Transverse colon (tissue), 4 donors: ENCODE results near the gene OPALIN. TPM values are rescaled to one million over a fixed set of nuclear protein-coding genes. Genes with fewer than 3 reads are reported as not detected.

Experiments used
- DNase-seq: peaks from one replicate; pipeline ENCODE4 v3.0.0-alpha.2; 2019
- H3K27ac ChIP-seq, 4 donors: fragments of 200-600 bp; sonication (generic); 2 replicates each; pipeline ENCODE4 v1.5.1; 2016 to 2018; ENCODE audit warnings: inconsistent platforms in 4 of 4
- H3K27me3 ChIP-seq: fragments of 200-600 bp; sonication (generic); 2 replicates; pipeline ENCODE4 v1.5.1; 2017; ENCODE audit warnings: inconsistent platforms
- H3K36me3 ChIP-seq, 4 donors: fragments of 200-600 bp; sonication (generic); 2 replicates each; pipeline ENCODE4 v1.5.1; 2017 to 2019; ENCODE audit warnings: inconsistent platforms in 4 of 4
- H3K4me1 ChIP-seq, 4 donors: fragments of 200-600 bp; sonication (generic); 2 replicates each; pipeline ENCODE4 v1.5.1; 2017 to 2020; ENCODE audit warnings: inconsistent platforms in 4 of 4
- H3K4me3 ChIP-seq, 4 donors: fragments of 200-600 bp; sonication (generic); 1 replicate in 1 of 4; 2 replicates in 3 of 4; pipeline versions ENCODE4 v1.5.1 to v1.6.1; 2017 to 2019; ENCODE audit warnings: inconsistent platforms in 4 of 4
- H3K9me3 ChIP-seq, 2 donors: fragments of 200-600 bp; sonication (generic); 2 replicates each; pipeline ENCODE4 v1.5.1; 2017 to 2019; ENCODE audit warnings: inconsistent platforms in 2 of 2
- EP300 ChIP-seq: sonication (generic); formaldehyde crosslinking; IDR thresholded peaks from one replicate; pipeline ENCODE4 v1.6.1; 2017; ENCODE audit warnings: antibody characterized with exemption, low read depth
- POLR2A ChIP-seq: fragments of 450-650 bp; IDR thresholded peaks from one replicate; pipeline ENCODE4 v1.6.1; 2016; ENCODE audit warnings: antibody characterized with exemption, mild to moderate bottlenecking, moderate library complexity
- POLR2AphosphoS5 ChIP-seq, 3 donors: sonication (generic); formaldehyde crosslinking; IDR thresholded peaks; one replicate each; pipeline ENCODE4 v1.6.1; 2016; ENCODE audit warnings: antibody characterized with exemption in 3 of 3
- WGBS, 2 donors: methylation state at CpG; one replicate each; pipeline ENCODE4 v1.1.5; 2018; ENCODE audit warnings: low coverage in 1 of 2; 5-methylcytosine and 5-hydroxymethylcytosine counted together
- in situ Hi-C, 4 donors: fragments of 200-750 bp; cut with MboI; loops; one replicate each; pipeline versions ENCODE4 v1.15.0 to v1.15.1; 2017; ENCODE audit warnings: low sequenced_read_pairs in 3 of 4, low pct_ligation_motif_present in 1 of 4, low pct_unique_long_range_greater_than_20kb in 1 of 4
- intact Hi-C: fragments of 100-400 bp; cut with DNase I; formaldehyde crosslinking; loops from one replicate; pipeline ENCODE4 v1.15.1; 2023; ENCODE audit warnings: low total_unique reads
- total RNA-seq, 4 donors: library from RNA; depleted of rRNA; stranded (reverse); fragments of >200 nt; gene quantifications; one replicate each; pipeline ENCODE4 v1.1.0, GENCODE V29; 2016
- TF ChIP-seq, protein P1 (sequence below), 5 experiments: fragments of 200-600 bp in 3 of 5; fragments of 450-650 bp in 2 of 5; sonication (generic) in 3 of 5; IDR thresholded peaks; 1 replicate in 2 of 5; 2 replicates in 3 of 5; pipeline ENCODE4 v1.5.1; 2016 to 2017; ENCODE audit warnings: antibody characterized with exemption in 5 of 5, inconsistent platforms in 3 of 5, mild to moderate bottlenecking in 2 of 5, moderate library complexity in 1 of 5

The OPALIN gene
- total RNA-seq, 4 donors from 2014 or later, result not detected

- in situ Hi-C loops, result loop anchor here in 1 of 4 donors (25.0 kb wide), 1 partner anchor 134 kb away; the partner anchor contains the start of gene TLL2
- Histone ChIP-seq H3K27me3 (no peaks in the 10 kb centered on the region), H3K9me3 (no peaks in the 10 kb centered on the region), H3K4me1 (peaks cover 4 to 29% (median 14%) of the 10 kb centered on the region in 4 donors), H3K36me3 (no peaks in the 10 kb centered on the region), H3K4me3 (no peak overlapping the region), H3K27ac (peak overlapping the region in 3 of 4 donors; percentile 6 to 45 (median 27))
- TF ChIP-seq POLR2AphosphoS5 (IDR thresholded peaks at IDR 0.05) (no peak), EP300 (no peak), POLR2A (no peak)
- TF ChIP-seq, protein P1, sequence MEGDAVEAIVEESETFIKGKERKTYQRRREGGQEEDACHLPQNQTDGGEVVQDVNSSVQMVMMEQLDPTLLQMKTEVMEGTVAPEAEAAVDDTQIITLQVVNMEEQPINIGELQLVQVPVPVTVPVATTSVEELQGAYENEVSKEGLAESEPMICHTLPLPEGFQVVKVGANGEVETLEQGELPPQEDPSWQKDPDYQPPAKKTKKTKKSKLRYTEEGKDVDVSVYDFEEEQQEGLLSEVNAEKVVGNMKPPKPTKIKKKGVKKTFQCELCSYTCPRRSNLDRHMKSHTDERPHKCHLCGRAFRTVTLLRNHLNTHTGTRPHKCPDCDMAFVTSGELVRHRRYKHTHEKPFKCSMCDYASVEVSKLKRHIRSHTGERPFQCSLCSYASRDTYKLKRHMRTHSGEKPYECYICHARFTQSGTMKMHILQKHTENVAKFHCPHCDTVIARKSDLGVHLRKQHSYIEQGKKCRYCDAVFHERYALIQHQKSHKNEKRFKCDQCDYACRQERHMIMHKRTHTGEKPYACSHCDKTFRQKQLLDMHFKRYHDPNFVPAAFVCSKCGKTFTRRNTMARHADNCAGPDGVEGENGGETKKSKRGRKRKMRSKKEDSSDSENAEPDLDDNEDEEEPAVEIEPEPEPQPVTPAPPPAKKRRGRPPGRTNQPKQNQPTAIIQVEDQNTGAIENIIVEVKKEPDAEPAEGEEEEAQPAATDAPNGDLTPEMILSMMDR (IDR thresholded peaks at IDR 0.05), result no peak
- 82% methylated on average over 15 of the region's 15 CpGs; no CpG with 5 or more reads in 1 of the 2 donors for WGBS, 2 donors
- DNase-seq, result no peak
- intact Hi-C loops, result loop anchor here (10.0 kb wide), 1 partner anchor 456 kb away; the partner anchor contains the start of gene LCOR
Measured at GRCh38 chr10:96378741-96379140, 19.9 kb upstream of the OPALIN start.

DNA sequence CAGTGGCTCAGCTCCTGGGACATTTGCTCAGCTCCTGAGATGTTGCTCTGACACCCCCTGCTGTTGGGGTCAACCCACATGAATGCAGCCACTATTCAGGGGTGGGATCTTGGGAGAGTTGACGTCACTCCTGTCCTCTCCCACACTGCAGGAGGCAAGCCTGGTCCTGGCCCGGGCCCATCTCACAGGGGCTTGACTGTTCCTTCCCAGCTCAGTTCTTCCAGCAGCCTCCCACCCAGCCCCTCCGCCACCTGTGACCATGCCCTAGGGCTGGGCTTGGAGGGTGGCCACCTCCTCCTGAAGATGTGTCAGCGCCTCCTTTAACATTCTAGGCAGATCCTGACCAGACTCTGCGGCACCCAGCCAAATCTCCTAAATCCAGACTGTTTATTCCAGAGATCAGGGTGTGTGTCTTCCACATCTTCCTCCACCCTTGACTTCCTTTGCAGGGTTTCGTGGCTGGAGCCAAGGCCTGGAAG, 19.1 kb upstream of the OPALIN start:
- H3K27me3 ChIP-seq, result no peaks in the 10 kb centered on the region
- no peaks in the 10 kb centered on the region for H3K9me3 ChIP-seq
- H3K27ac ChIP-seq, result peak overlapping the region in 2 of 4 donors; percentile 6 to 45
- peaks cover 4 to 29% (median 14%) of the 10 kb centered on the region in 4 donors for H3K4me1 ChIP-seq
- H3K36me3 ChIP-seq, result no peaks in the 10 kb centered on the region
- intact Hi-C loops, result loop anchor here (10.0 kb wide), 1 partner anchor 457 kb away; the partner anchor contains the start of gene LCOR
- TF ChIP-seq, protein P1 (IDR thresholded peaks at IDR 0.05), result no peak
- TF ChIP-seq POLR2A (no peak), EP300 (peak; percentile 25), POLR2AphosphoS5 (IDR thresholded peaks at IDR 0.05) (peak; percentile 58 to 89 (median 84))
- no peak overlapping the region for H3K4me3 ChIP-seq
- in situ Hi-C loops, result loop anchor here in 1 of 4 donors (25.0 kb wide), 1 partner anchor 134 kb away; the partner anchor contains the start of gene TLL2
- WGBS, 2 donors, result 50 to 60% methylated on average over 1 to 6 of the region's 6 CpGs
- DNase-seq, result peak; percentile 64

DNA sequence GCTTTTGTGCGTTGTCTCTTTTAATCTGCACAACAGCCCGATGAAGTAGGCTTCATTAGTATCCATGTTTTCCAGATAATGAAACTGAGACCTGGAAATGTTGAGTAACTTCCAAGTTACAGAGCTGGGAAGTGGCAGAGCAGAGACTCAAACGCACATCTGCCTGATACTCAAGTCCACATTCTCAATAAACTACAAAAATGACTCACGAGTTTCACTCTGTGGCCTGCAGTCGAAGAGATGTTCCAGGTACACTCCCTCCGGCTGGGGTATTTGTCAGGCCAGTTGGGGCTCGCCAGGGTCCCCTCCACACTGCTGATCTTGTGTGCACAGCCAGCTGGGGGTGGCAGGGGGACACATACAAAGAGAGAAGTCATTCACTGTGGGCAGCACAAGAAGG, 17.7 kb upstream of the OPALIN start:
- in situ Hi-C loops (loop anchor here in 1 of 4 donors (25.0 kb wide), 1 partner anchor 136 kb away; the partner anchor contains the start of gene TLL2), intact Hi-C loops (loop anchor here (10.0 kb wide), 1 partner anchor 458 kb away; the partner anchor contains the start of gene LCOR)
- no peak overlapping the region for H3K27ac ChIP-seq
- H3K4me1 ChIP-seq, result peaks cover 4 to 29% (median 13%) of the 10 kb centered on the region in 4 donors
- 49 to 75% methylated on average over 2 to 7 of the region's 7 CpGs for WGBS, 2 donors
- no peak overlapping the region for H3K4me3 ChIP-seq
- no peaks in the 10 kb centered on the region for H3K9me3 ChIP-seq
- TF ChIP-seq POLR2AphosphoS5 (IDR thresholded peaks at IDR 0.05), result no peak
- TF ChIP-seq, protein P1 (IDR thresholded peaks at IDR 0.05), result no peak
- no peak for TF ChIP-seq EP300
- TF ChIP-seq POLR2A, result no peak
- no peaks in the 10 kb centered on the region for H3K27me3 ChIP-seq
- no peak for DNase-seq
- H3K36me3 ChIP-seq, result no peaks in the 10 kb centered on the region

DNA sequence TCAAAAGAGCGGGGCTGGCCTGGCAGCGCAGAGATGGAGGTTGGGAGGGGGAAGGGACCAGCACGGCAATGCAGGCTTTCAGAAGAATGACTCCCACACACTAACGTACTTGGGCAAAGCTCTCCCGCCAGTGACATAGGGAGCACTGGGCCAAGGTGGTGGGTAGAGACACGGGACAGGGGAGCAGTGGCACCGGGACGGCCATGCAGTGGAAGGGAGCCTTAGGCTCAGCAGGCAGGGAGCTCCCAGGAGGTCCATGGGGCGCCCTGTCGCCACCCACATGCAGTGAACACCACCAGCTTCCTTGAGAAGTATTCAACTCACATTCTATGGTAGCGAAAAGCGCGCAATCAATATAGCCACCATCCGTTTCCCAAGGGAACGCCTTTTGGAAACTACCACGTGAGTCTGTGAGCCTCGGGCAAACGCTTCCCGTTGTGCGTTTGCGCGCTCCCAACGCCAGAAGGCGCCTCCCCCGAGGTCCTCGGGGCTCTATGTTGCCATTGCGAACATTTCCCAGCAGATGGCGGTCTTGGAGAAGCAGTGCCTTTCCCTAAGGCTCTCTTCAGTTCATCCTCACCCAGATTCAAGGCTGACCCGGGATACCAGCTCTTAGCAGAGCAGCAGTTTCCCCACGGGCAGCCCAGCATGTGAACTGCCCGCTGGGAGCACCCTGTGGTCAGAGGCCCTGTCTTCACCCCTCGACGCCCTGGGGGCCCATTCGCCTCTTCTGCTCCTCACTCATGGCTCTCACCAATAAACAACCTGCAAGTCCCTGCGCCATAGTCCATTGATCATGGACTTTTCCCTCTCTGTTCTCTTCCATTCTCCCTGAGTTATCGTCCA, 16.4 kb upstream of the OPALIN start:
- Histone ChIP-seq H3K4me3 (peak overlapping the region; percentile 7 to 41 (median 24)), H3K27ac (no peak overlapping the region), H3K36me3 (no peaks in the 10 kb centered on the region), H3K4me1 (peaks cover 4 to 24% (median 12%) of the 10 kb centered on the region in 4 donors), H3K27me3 (no peaks in the 10 kb centered on the region), H3K9me3 (no peaks in the 10 kb centered on the region)
- intact Hi-C loops (loop anchor here (10.0 kb wide), 1 partner anchor 460 kb away; the partner anchor contains the start of gene LCOR), in situ Hi-C loops (loop anchor here in 1 of 4 donors (25.0 kb wide), 1 partner anchor 137 kb away; the partner anchor contains the start of gene TLL2)
- no peak for TF ChIP-seq POLR2A
- no peak for TF ChIP-seq EP300
- peak in 1 of 3 donors; percentile 12 for TF ChIP-seq POLR2AphosphoS5 (IDR thresholded peaks at IDR 0.05)
- TF ChIP-seq, protein P1 (IDR thresholded peaks at IDR 0.05), result peak; percentile 89 to 96 (median 92)
- DNase-seq, result peak; percentile 88
- WGBS, 2 donors, result 8 to 18% methylated on average over 4 to 24 of the region's 36 CpGs
